HG03064 (cell line): Measurements from ENCODE around the gene GRIK2.

Source experiments
- ATAC-seq: cut with Tn5 transposase; IDR thresholded peaks from one replicate; pipeline ENCODE4 v1.9.1; 2021; ENCODE audit warnings: low read depth; ENCODE audit not compliant: unreplicated experiment

The GRIK2 gene

GRCh38 chr6:101832371-101832770 is 438.9 kb downstream of the GRIK2 start:
- no peak for ATAC-seq

- ATAC-seq: no peak
These were observed 446.6 kb downstream of the GRIK2 start for GRCh38 chr6:101840100-101840499.

- ATAC-seq: peak; percentile 59
These were observed 451.7 kb downstream of the GRIK2 start for GRCh38 chr6:101845172-101845571.

- peak; percentile 92 for ATAC-seq
These were observed 452.1 kb downstream of the GRIK2 start for GRCh38 chr6:101845621-101846020.

GRCh38 chr6:101847690-101848089 is 454.2 kb downstream of the GRIK2 start:
- no peak for ATAC-seq

GRCh38 chr6:101851911-101852310 is 458.4 kb downstream of the GRIK2 start:
- ATAC-seq: no peak

GRCh38 chr6:101853231-101854085 is 459.9 kb downstream of the GRIK2 start:
- no peak for ATAC-seq

- ATAC-seq: no peak
These were observed 482.9 kb downstream of the GRIK2 start for GRCh38 chr6:101876431-101876830.

GRCh38 chr6:101878554-101879276 is 485.2 kb downstream of the GRIK2 start:
- no peak for ATAC-seq

GRCh38 chr6:101879782-101880181 is 486.3 kb downstream of the GRIK2 start:
- no peak for ATAC-seq

- ATAC-seq: no peak
These were observed 490.0 kb downstream of the GRIK2 start for GRCh38 chr6:101883505-101883904.

GRCh38 chr6:101887532-101887931 is 494.0 kb downstream of the GRIK2 start:
- no peak for ATAC-seq

GRCh38 chr6:101907356-101908217 is 514.1 kb downstream of the GRIK2 start:
- no peak for ATAC-seq

GRCh38 chr6:101909366-101909765 is 515.9 kb downstream of the GRIK2 start:
- ATAC-seq: no peak

- no peak for ATAC-seq
These were observed 518.8 kb downstream of the GRIK2 start for GRCh38 chr6:101912311-101912710.

- ATAC-seq: no peak
These were observed 525.0 kb downstream of the GRIK2 start for GRCh38 chr6:101918471-101918870.

GRCh38 chr6:101921829-101922450 is 528.4 kb downstream of the GRIK2 start:
- no peak for ATAC-seq

GRCh38 chr6:101926149-101926925 is 532.8 kb downstream of the GRIK2 start:
- ATAC-seq: no peak

GRCh38 chr6:101931766-101932165 is 538.3 kb downstream of the GRIK2 start:
- no peak for ATAC-seq

GRCh38 chr6:101932704-101933103 is 539.2 kb downstream of the GRIK2 start:
- no peak for ATAC-seq
